Aorta (tissue), 5 donors: ENCODE measurements around the gene NME9. TPM values are rescaled to one million over a fixed set of nuclear protein-coding genes. Genes with fewer than 3 reads are reported as not detected.

Experiments used
- ATAC-seq: fragments of 200-7000 bp; cut with Tn5 transposase; one replicate; pipeline ENCODE4 v1.9.1; 2022; ENCODE audit warnings: moderate library complexity; ENCODE audit not compliant: low FRiP score
- DNase-seq, 2 donors: peaks; one replicate each; pipeline ENCODE4 v3.0.0-alpha.2; 2020
- H3K27ac ChIP-seq, 2 donors: one replicate each; pipeline ENCODE4 v1.5.1; 2013; ENCODE audit warnings: low read length in 2 of 2, mild to moderate bottlenecking in 2 of 2, moderate library complexity in 2 of 2, control low read depth in 1 of 2, inconsistent platforms in 1 of 2, low read depth in 1 of 2
- H3K27me3 ChIP-seq, 2 donors: one replicate each; pipeline ENCODE4 v1.6.1; 2013; ENCODE audit warnings: control low read depth in 1 of 2, low read length in 1 of 2, mild to moderate bottlenecking in 1 of 2, moderate library complexity in 1 of 2; ENCODE audit not compliant: insufficient read depth in 2 of 2, control insufficient read depth in 1 of 2
- H3K36me3 ChIP-seq, 2 donors: one replicate each; pipeline ENCODE4 v1.6.1; 2013; ENCODE audit warnings: control low read depth in 1 of 2, low read length in 1 of 2, mild to moderate bottlenecking in 1 of 2; ENCODE audit not compliant: insufficient read depth in 2 of 2, control insufficient read depth in 1 of 2
- H3K4me1 ChIP-seq, 2 donors: one replicate each; pipeline ENCODE4 v1.6.1; 2013; ENCODE audit warnings: low read length in 2 of 2, control low read depth in 1 of 2, mild to moderate bottlenecking in 1 of 2, moderate library complexity in 1 of 2; ENCODE audit not compliant: insufficient read depth in 2 of 2, control insufficient read depth in 1 of 2
- H3K4me3 ChIP-seq, 2 donors: one replicate each; pipeline ENCODE4 v1.5.1; 2013; ENCODE audit warnings: low read length in 2 of 2, control low read depth in 1 of 2, mild to moderate bottlenecking in 1 of 2
- H3K9me3 ChIP-seq: one replicate; pipeline ENCODE4 v1.6.1; 2013; ENCODE audit warnings: mild to moderate bottlenecking, low read length; ENCODE audit not compliant: control insufficient read depth
- WGBS, 2 donors: extraction: QIAGEN DNeasy Blood & Tissue Kit; methylation state at CpG; one replicate each; pipeline ENCODE4 v1.1.7; 2013; 5-methylcytosine and 5-hydroxymethylcytosine counted together
- intact Hi-C, 2 donors: fragments of 100-400 bp; cut with DNase I; formaldehyde crosslinking; loops; one replicate each; pipeline versions ENCODE4 v1.14.2 to v1.15.0; 2022
- polyA plus RNA-seq, 2 donors: library from polyadenylated mRNA; stranded (reverse); fragments of 200-250 nt; gene quantifications; one replicate each; pipeline ENCODE4 v1.2.3, GENCODE V29; 2013
- total RNA-seq, 2 donors: library from RNA; stranded (reverse); fragmentation: NEBNext Ultra II Directional; extraction: Animal tissue kit (Norgen Biotek cat#: 25700); gene quantifications; one replicate each; pipeline ENCODE4 v1.2.1, GENCODE V29; 2021
- donor health status: healthy with polysubstance abuse.
- donor health status: Bipolar disorder and iron deficiency.
- donor health status: DM: no; HTN: no; CAD: no.
- donor health status: DM: no; HTN: no; CAD: no.
- donor health status: DM: yes; HTN: yes; CAD: no.

Gene NME9
- total and polyA plus RNA-seq, 4 donors: 0.41 to 0.93 TPM; not detected in 2

GRCh38 chr3:138347960-138348753 is 18.5 kb upstream of the NME9 start, which contains the start of gene MRAS:
MRAS (plus strand) TSS chr3:138348579; CDS start chr3:138372884, 24,305 bp downstream.
- DNase-seq (peak; percentile 87 to 94), ATAC-seq (peak; percentile 87)
- no peaks in the 10 kb centered on the region for H3K36me3 ChIP-seq
- H3K27me3 ChIP-seq: no peaks in the 10 kb centered on the region
- intact Hi-C loops: loop anchor here in 1 of 2 donors (10.0 kb wide), 1 partner anchor 247 kb away; the partner anchor contains the start of gene CEP70
- no peaks in the 10 kb centered on the region for H3K4me1 ChIP-seq
- peak within 1 kb of the TSS; percentile 87 to 92 for H3K27ac ChIP-seq
- peak within 1 kb of the TSS; percentile 78 to 93 for H3K4me3 ChIP-seq
- H3K9me3 ChIP-seq: no peaks in the 10 kb centered on the region
- 0 to 1% methylated on average over 74 to 93 of the region's 93 CpGs for WGBS, 2 donors

GRCh38 chr3:138344754-138345153 is 15.1 kb upstream of the NME9 start:
- Histone ChIP-seq H3K27me3 (no peaks in the 10 kb centered on the region), H3K9me3 (no peaks in the 10 kb centered on the region), H3K4me1 (no peaks in the 10 kb centered on the region), H3K36me3 (no peaks in the 10 kb centered on the region), H3K27ac (no peak overlapping the region), H3K4me3 (no peak overlapping the region)
- ATAC-seq: no peak
- intact Hi-C loops: loop anchor here in 1 of 2 donors (10.0 kb wide), 1 partner anchor 250 kb away; the partner anchor contains the start of gene CEP70
- no peak for DNase-seq
- WGBS, 2 donors: 57 to 62% methylated on average over 1 of the region's 1 CpG

GRCh38 chr3:138340511-138340910 is 10.9 kb upstream of the NME9 start:
- ATAC-seq: no peak
- Histone ChIP-seq H3K4me1 (no peaks in the 10 kb centered on the region), H3K36me3 (no peaks in the 10 kb centered on the region), H3K4me3 (no peak overlapping the region), H3K9me3 (no peaks in the 10 kb centered on the region), H3K27ac (no peak overlapping the region), H3K27me3 (no peaks in the 10 kb centered on the region)
- WGBS, 2 donors: 84 to 85% methylated on average over 5 of the region's 5 CpGs
- intact Hi-C loops: loop anchor here in 1 of 2 donors (10.0 kb wide), 1 partner anchor 254 kb away; the partner anchor contains the start of gene CEP70
- DNase-seq: no peak

GRCh38 chr3:138338811-138339210 is 9.2 kb upstream of the NME9 start:
- H3K9me3 ChIP-seq: no peaks in the 10 kb centered on the region
- H3K36me3 ChIP-seq: no peaks in the 10 kb centered on the region
- intact Hi-C loops: loop anchor here in 1 of 2 donors (10.0 kb wide), 1 partner anchor 76 kb away; no protein-coding TSS in a partner anchor
- 88 to 96% methylated on average over 4 to 5 of the region's 5 CpGs for WGBS, 2 donors
- DNase-seq (no peak), ATAC-seq (no peak)
- no peaks in the 10 kb centered on the region for H3K4me1 ChIP-seq
- H3K27me3 ChIP-seq: no peaks in the 10 kb centered on the region
- no peak overlapping the region for H3K27ac ChIP-seq
- H3K4me3 ChIP-seq: no peak overlapping the region

- Histone ChIP-seq H3K4me3 (no peak overlapping the region), H3K9me3 (no peaks in the 10 kb centered on the region), H3K36me3 (no peaks in the 10 kb centered on the region), H3K27ac (no peak overlapping the region), H3K27me3 (no peaks in the 10 kb centered on the region), H3K4me1 (no peaks in the 10 kb centered on the region)
- ATAC-seq (no peak), DNase-seq (no peak)
- intact Hi-C loops: loop anchor here in 1 of 2 donors (10.0 kb wide), 1 partner anchor 77 kb away; no protein-coding TSS in a partner anchor
- 37 to 41% methylated on average over 5 of the region's 5 CpGs for WGBS, 2 donors
Observed at GRCh38 chr3:138338244-138338643, 8.6 kb upstream of the NME9 start.

- Histone ChIP-seq H3K4me3 (no peak overlapping the region), H3K36me3 (no peaks in the 10 kb centered on the region), H3K9me3 (no peaks in the 10 kb centered on the region), H3K27ac (no peak overlapping the region), H3K4me1 (no peaks in the 10 kb centered on the region), H3K27me3 (no peaks in the 10 kb centered on the region)
- 87 to 92% methylated on average over 4 of the region's 4 CpGs for WGBS, 2 donors
- no peak for ATAC-seq
- DNase-seq: no peak
- intact Hi-C loops: loop anchor here in 1 of 2 donors (10.0 kb wide), 1 partner anchor 78 kb away; no protein-coding TSS in a partner anchor
Observed at GRCh38 chr3:138336454-138336999, 6.9 kb upstream of the NME9 start.

- ATAC-seq (no peak), DNase-seq (no peak)
- 82 to 85% methylated on average over 4 of the region's 4 CpGs for WGBS, 2 donors
- no peaks in the 10 kb centered on the region for H3K4me1 ChIP-seq
- no peaks in the 10 kb centered on the region for H3K27me3 ChIP-seq
- H3K27ac ChIP-seq: no peak overlapping the region
- H3K36me3 ChIP-seq: no peaks in the 10 kb centered on the region
- no peaks in the 10 kb centered on the region for H3K9me3 ChIP-seq
- H3K4me3 ChIP-seq: no peak overlapping the region
- intact Hi-C loops: loop anchor here (5.0 to 10.0 kb wide), 2 partner anchors 58 to 80 kb away; no protein-coding TSS in a partner anchor
Observed at GRCh38 chr3:138334608-138335007, 5.0 kb upstream of the NME9 start.

- Histone ChIP-seq H3K27ac (no peak overlapping the region), H3K27me3 (no peaks in the 10 kb centered on the region), H3K4me1 (no peaks in the 10 kb centered on the region), H3K9me3 (no peaks in the 10 kb centered on the region), H3K36me3 (no peaks in the 10 kb centered on the region), H3K4me3 (no peak overlapping the region)
- intact Hi-C loops: loop anchor here (5.0 to 10.0 kb wide), 2 partner anchors 60 to 82 kb away; no protein-coding TSS in a partner anchor
- DNase-seq (no peak), ATAC-seq (no peak)
- WGBS, 2 donors: 37 to 38% methylated on average over 4 of the region's 4 CpGs
Observed at GRCh38 chr3:138332472-138333073, 2.9 kb upstream of the NME9 start.
